GOT3 (cell line): ENCODE results near the gene ISX.

Source experiments
- DNase-seq: peaks from one replicate; lab custom pipeline; 2025; ENCODE audit warnings: mixed read lengths; lab: John Stamatoyannopoulos, UW

ISX gene

GRCh38 chr22:35053060-35053835 is 12.7 kb upstream of the ISX start:
- DNase-seq = no peak

GRCh38 chr22:35054064-35054463 is 11.9 kb upstream of the ISX start:
- DNase-seq = no peak

- DNase-seq = no peak
These were observed 9.5 kb upstream of the ISX start for GRCh38 chr22:35056486-35056885.

GRCh38 chr22:35057155-35057554 is 8.8 kb upstream of the ISX start:
- no peak for DNase-seq

- DNase-seq = no peak
These were observed 6.3 kb upstream of the ISX start for GRCh38 chr22:35059632-35060031.

- no peak for DNase-seq
These were observed 1.3 kb upstream of the ISX start for GRCh38 chr22:35064664-35065063.

- no peak for DNase-seq
These were observed 775 bp upstream of the ISX start for GRCh38 chr22:35065183-35065582.

GRCh38 chr22:35066768-35067167 is 810 bp downstream of the ISX start:
- no peak for DNase-seq

- DNase-seq = no peak
These were observed 3.6 kb downstream of the ISX start for GRCh38 chr22:35069541-35069940.

- no peak for DNase-seq
These were observed 4.6 kb downstream of the ISX start for GRCh38 chr22:35070451-35071093.

GRCh38 chr22:35071784-35072183 is 5.8 kb downstream of the ISX start:
- DNase-seq = no peak

- DNase-seq = no peak
These were observed 7.0 kb downstream of the ISX start for GRCh38 chr22:35072925-35073324.

GRCh38 chr22:35074583-35074982 is 8.6 kb downstream of the ISX start:
- no peak for DNase-seq

GRCh38 chr22:35076630-35077029 is 10.7 kb downstream of the ISX start:
- DNase-seq = no peak

GRCh38 chr22:35085621-35086020 is 19.7 kb downstream of the ISX start:
- no peak for DNase-seq

- DNase-seq = no peak
These were observed 23.2 kb downstream of the ISX start for GRCh38 chr22:35089139-35089538.

GRCh38 chr22:35092406-35092805 is 26.4 kb downstream of the ISX start:
- DNase-seq = no peak

GRCh38 chr22:35098921-35099320 is 33.0 kb downstream of the ISX start:
- DNase-seq = no peak

- no peak for DNase-seq
These were observed 33.9 kb downstream of the ISX start for GRCh38 chr22:35099883-35100282.

- no peak for DNase-seq
These were observed 36.7 kb downstream of the ISX start for GRCh38 chr22:35102663-35103062.

- DNase-seq = no peak
These were observed 37.8 kb downstream of the ISX start for GRCh38 chr22:35103761-35104160.

- DNase-seq = no peak
These were observed 38.5 kb downstream of the ISX start for GRCh38 chr22:35104491-35104890.

- DNase-seq = no peak
These were observed 43.7 kb downstream of the ISX start for GRCh38 chr22:35109616-35110015.

- no peak for DNase-seq
These were observed 45.3 kb downstream of the ISX start for GRCh38 chr22:35111244-35111643.
